SK-N-SH (cell line): ENCODE results near the gene DGUOK. TPM values are rescaled to one million over a fixed set of nuclear protein-coding genes. Genes with fewer than 3 reads are reported as not detected.
"Not testable (repeated sequence)": the region's sequence is repeated elsewhere in the genome, so short reads cannot be mapped to it uniquely, and the experiment has no call there.

Experiments used
- CTCF ChIA-PET: fragments of 300-600, 350-600 bp; formaldehyde crosslinking; extraction: SDS; loops from one replicate; lab custom pipeline; 2021; lab: Yijun Ruan, JAX
- POLR2A ChIA-PET: fragments of 350-600 bp; sonication (Branson Sonifier 250); formaldehyde crosslinking; extraction: SDS; loops from one replicate; lab custom pipeline; 2020; ENCODE audit warnings: antibody characterized with exemption, inconsistent platforms; lab: Yijun Ruan, JAX
- DNase-seq: peaks from one replicate; pipeline ENCODE4 v3.0.0; 2012
- H2AFZ ChIP-seq: fragments of 200-600 bp; sonication (generic); 2 replicates; pipeline ENCODE4 v1.8.1; 2016; ENCODE audit warnings: antibody characterized with exemption, mild to moderate bottlenecking, low read depth
- H3F3A ChIP-seq: fragments of 200-600 bp; sonication (generic); replicated peaks from 2 replicates; pipeline ENCODE3; 2016; ENCODE audit warnings: antibody characterized with exemption, mild to moderate bottlenecking; ENCODE audit not compliant: insufficient read depth
- H3K27ac ChIP-seq, 2 experiments: fragments of 200-500 bp in 1 of 2; fragments of 200-600 bp in 1 of 2; sonication (Bioruptor generic) in 1 of 2; sonication (generic), shearing (Covaris generic) in 1 of 2; 2 replicates each; pipeline versions ENCODE4 v1.5.1 to v1.6.1; 2014 to 2016; ENCODE audit warnings: low read depth in 2 of 2, inconsistent platforms in 1 of 2, low read length in 1 of 2, mild to moderate bottlenecking in 1 of 2, mixed read lengths in 1 of 2
- H3K27me3 ChIP-seq: fragments of 200-600 bp; sonication (generic), shearing (Covaris generic); 2 replicates; pipeline ENCODE4 v1.6.1; 2016; ENCODE audit warnings: mixed run types; ENCODE audit not compliant: insufficient read depth
- H3K36me3 ChIP-seq, 2 experiments: fragments of 200-500 bp in 1 of 2; fragments of 200-600 bp in 1 of 2; sonication (Bioruptor generic) in 1 of 2; sonication (generic) in 1 of 2; replicated peaks in 1 of 2; 2 replicates each; pipeline versions ENCODE3 to v1.5.1; 2014 to 2016; ENCODE audit warnings: low read length in 1 of 2, mild to moderate bottlenecking in 1 of 2; ENCODE audit not compliant: insufficient read depth in 2 of 2, control insufficient read depth in 1 of 2
- H3K4me1 ChIP-seq, 2 experiments: fragments of 200-500 bp in 1 of 2; fragments of 200-600 bp in 1 of 2; sonication (Bioruptor generic) in 1 of 2; sonication (generic), shearing (Covaris generic) in 1 of 2; 2 replicates each; pipeline versions ENCODE4 v1.5.1 to v1.6.1; 2014 to 2016; ENCODE audit warnings: low read depth in 1 of 2, low read length in 1 of 2, mixed run types in 1 of 2; ENCODE audit not compliant: insufficient read depth in 2 of 2, control insufficient read depth in 1 of 2
- H3K4me2 ChIP-seq: fragments of 200-600 bp; sonication (generic), shearing (Covaris generic); 2 replicates; pipeline ENCODE4 v1.6.1; 2017; ENCODE audit warnings: mixed run types
- H3K4me3 ChIP-seq, 2 experiments: fragments of 200-500 bp in 1 of 2; fragments of 200-600 bp in 1 of 2; sonication (Bioruptor generic) in 1 of 2; sonication (generic), shearing (Covaris generic) in 1 of 2; 2 replicates each; pipeline versions ENCODE4 v1.5.1 to v1.8.1; 2014 to 2016; ENCODE audit warnings: low read depth in 2 of 2, inconsistent platforms in 1 of 2, low read length in 1 of 2, mild to moderate bottlenecking in 1 of 2, mixed read lengths in 1 of 2, moderate library complexity in 1 of 2
- H3K79me2 ChIP-seq: fragments of 200-600 bp; sonication (generic); 2 replicates; pipeline ENCODE4 v1.8.1; 2017; ENCODE audit warnings: mild to moderate bottlenecking; ENCODE audit not compliant: insufficient read depth
- H3K9ac ChIP-seq: fragments of 200-600 bp; sonication (generic); 2 replicates; pipeline ENCODE4 v1.6.1; 2017; ENCODE audit warnings: mixed run types
- H3K9me2 ChIP-seq: fragments of 200-600 bp; sonication (generic); 2 replicates; pipeline ENCODE4 v1.6.1; 2017; ENCODE audit warnings: mixed run types
- H3K9me3 ChIP-seq: fragments of 200-600 bp; sonication (generic); 2 replicates; pipeline ENCODE4 v1.6.1; 2017; ENCODE audit warnings: mixed run types, mild to moderate bottlenecking, moderate library complexity
- H4K20me1 ChIP-seq: fragments of 200-600 bp; sonication (generic); 2 replicates; pipeline ENCODE4 v1.6.1; 2017; ENCODE audit warnings: mild to moderate bottlenecking, mixed run types; ENCODE audit not compliant: insufficient read depth
- CHD2 ChIP-seq: fragments of 150-350 bp; IDR thresholded peaks from 2 replicates; pipeline ENCODE4 v1.6.1; 2018; ENCODE audit warnings: low read length; ENCODE audit not compliant: partially characterized antibody
- ELF1 ChIP-seq: IDR thresholded peaks from 2 replicates; pipeline ENCODE4 v1.4.0; 2012
- FOXJ3 ChIP-seq: sonication (generic); formaldehyde crosslinking; IDR thresholded peaks from 2 replicates; pipeline ENCODE4 v1.5.1; 2020; ENCODE audit warnings: mild to moderate bottlenecking, missing genetic modification reagents
- FOXM1 ChIP-seq: IDR thresholded peaks from 2 replicates; pipeline ENCODE4 v1.4.0; 2012; ENCODE audit warnings: low read depth, mild to moderate bottlenecking
- GABPA ChIP-seq: IDR thresholded peaks from 2 replicates; pipeline ENCODE4 v1.4.0; 2012; ENCODE audit warnings: low read depth, mild to moderate bottlenecking
- POLR2AphosphoS5 ChIP-seq: IDR thresholded peaks from 2 replicates; pipeline ENCODE4 v1.6.1; 2012; ENCODE audit warnings: low read depth, low read length
- RXRA ChIP-seq: IDR thresholded peaks from 2 replicates; pipeline ENCODE4 v1.4.0; 2012; ENCODE audit warnings: low read depth, mild to moderate bottlenecking, borderline replicate concordance
- TAF1 ChIP-seq: IDR thresholded peaks from 2 replicates; pipeline ENCODE4 v1.6.1; 2012; ENCODE audit warnings: low read depth, mild to moderate bottlenecking, low read length, moderate library complexity, borderline replicate concordance
- TEAD4 ChIP-seq: IDR thresholded peaks from 2 replicates; pipeline ENCODE4 v1.4.0; 2012; ENCODE audit warnings: mild to moderate bottlenecking, borderline replicate concordance; ENCODE audit not compliant: insufficient read depth
- YY1 ChIP-seq: IDR thresholded peaks from 2 replicates; pipeline ENCODE4 v1.4.0; 2012; ENCODE audit warnings: low read depth, mild to moderate bottlenecking
- WGBS: methylation state at CpG from one replicate; pipeline ENCODE4 v1.1.6; 2017; ENCODE audit warnings: low lambda C conversion rate; 5-methylcytosine and 5-hydroxymethylcytosine counted together
- polyA plus RNA-seq, 3 experiments: library from polyadenylated mRNA; depleted of rRNA; stranded (reverse); fragments of >200 nt; gene quantifications; 2 replicates each; pipeline ENCODE4 v1.2.3, GENCODE V29; 2012
- TF ChIP-seq, protein P1 (sequence below): IDR thresholded peaks from 2 replicates; pipeline ENCODE4 v1.4.0; 2012; ENCODE audit warnings: low read depth, borderline replicate concordance
- TF ChIP-seq, protein P2 (sequence below): fragments of 150-350 bp; IDR thresholded peaks from 2 replicates; pipeline ENCODE4 v1.6.1; 2017; ENCODE audit warnings: antibody characterized with exemption, low read length, low read depth, borderline replicate concordance
- TF ChIP-seq, protein P3 (sequence below): IDR thresholded peaks from 2 replicates; pipeline ENCODE4; 2012
- TF ChIP-seq, protein P4 (sequence below): IDR thresholded peaks from 2 replicates; pipeline ENCODE4 v1.4.0; 2012; ENCODE audit warnings: low read depth, borderline replicate concordance

The DGUOK gene
- polyA plus RNA-seq, 1 of the 3 experiments (the other 2 are of a cell fraction): 122 TPM

DNA sequence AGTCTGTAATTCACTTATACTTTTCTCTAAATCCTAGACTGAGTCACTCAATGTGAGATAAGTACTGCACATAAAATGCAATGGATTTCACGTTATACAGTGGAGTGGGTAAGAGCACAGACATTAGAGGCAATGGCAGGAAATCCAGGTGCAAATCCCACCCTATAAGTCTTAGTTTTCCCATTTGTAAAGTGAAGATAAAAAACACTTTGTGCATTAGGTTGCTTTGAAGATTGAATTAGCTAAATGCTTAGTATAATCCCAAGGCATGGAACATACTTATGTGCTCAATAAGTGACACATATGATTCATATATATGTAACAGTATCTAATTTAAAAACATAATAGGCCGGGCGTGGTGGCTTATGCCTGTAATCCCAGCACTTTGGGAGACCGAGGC lies 23.4 kb upstream of the DGUOK start:
- Histone ChIP-seq H2AFZ (no peak overlapping the region), H3K9me2 (0 out of 2 replicates have a peak, but pooled peaks cover 3% of the 10 kb centered on the region), H3K9ac (no peak overlapping the region), H3K79me2 (no peaks in the 10 kb centered on the region), H3K4me3 (no peak overlapping the region), H3K4me1 (no peaks in the 10 kb centered on the region; a peak in 1 of 4 replicates), H3F3A (no peaks in the 10 kb centered on the region), H3K27ac (no peak overlapping the region), H3K36me3 (no peaks in the 10 kb centered on the region), H4K20me1 (no peaks in the 10 kb centered on the region), H3K27me3 (no peaks in the 10 kb centered on the region; the same call in 1 of the 2 replicates), H3K4me2 (no peak overlapping the region), H3K9me3 (no peaks in the 10 kb centered on the region)
- POLR2A ChIA-PET: no interaction called here
- no peak for DNase-seq
- CTCF ChIA-PET: interaction anchor here (0.7 kb wide), 1 partner anchor 217 kb away, joined by 3 read pairs; no protein-coding TSS in a partner anchor
- TF ChIP-seq, protein P1, sequence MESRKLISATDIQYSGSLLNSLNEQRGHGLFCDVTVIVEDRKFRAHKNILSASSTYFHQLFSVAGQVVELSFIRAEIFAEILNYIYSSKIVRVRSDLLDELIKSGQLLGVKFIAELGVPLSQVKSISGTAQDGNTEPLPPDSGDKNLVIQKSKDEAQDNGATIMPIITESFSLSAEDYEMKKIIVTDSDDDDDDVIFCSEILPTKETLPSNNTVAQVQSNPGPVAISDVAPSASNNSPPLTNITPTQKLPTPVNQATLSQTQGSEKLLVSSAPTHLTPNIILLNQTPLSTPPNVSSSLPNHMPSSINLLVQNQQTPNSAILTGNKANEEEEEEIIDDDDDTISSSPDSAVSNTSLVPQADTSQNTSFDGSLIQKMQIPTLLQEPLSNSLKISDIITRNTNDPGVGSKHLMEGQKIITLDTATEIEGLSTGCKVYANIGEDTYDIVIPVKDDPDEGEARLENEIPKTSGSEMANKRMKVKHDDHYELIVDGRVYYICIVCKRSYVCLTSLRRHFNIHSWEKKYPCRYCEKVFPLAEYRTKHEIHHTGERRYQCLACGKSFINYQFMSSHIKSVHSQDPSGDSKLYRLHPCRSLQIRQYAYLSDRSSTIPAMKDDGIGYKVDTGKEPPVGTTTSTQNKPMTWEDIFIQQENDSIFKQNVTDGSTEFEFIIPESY: no peak
- TF ChIP-seq TAF1 (no peak), ELF1 (no peak)
- TF ChIP-seq, protein P2, sequence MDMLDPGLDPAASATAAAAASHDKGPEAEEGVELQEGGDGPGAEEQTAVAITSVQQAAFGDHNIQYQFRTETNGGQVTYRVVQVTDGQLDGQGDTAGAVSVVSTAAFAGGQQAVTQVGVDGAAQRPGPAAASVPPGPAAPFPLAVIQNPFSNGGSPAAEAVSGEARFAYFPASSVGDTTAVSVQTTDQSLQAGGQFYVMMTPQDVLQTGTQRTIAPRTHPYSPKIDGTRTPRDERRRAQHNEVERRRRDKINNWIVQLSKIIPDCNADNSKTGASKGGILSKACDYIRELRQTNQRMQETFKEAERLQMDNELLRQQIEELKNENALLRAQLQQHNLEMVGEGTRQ: no peak
- WGBS: 69% methylated on average over 4 of the region's 4 CpGs

DNA sequence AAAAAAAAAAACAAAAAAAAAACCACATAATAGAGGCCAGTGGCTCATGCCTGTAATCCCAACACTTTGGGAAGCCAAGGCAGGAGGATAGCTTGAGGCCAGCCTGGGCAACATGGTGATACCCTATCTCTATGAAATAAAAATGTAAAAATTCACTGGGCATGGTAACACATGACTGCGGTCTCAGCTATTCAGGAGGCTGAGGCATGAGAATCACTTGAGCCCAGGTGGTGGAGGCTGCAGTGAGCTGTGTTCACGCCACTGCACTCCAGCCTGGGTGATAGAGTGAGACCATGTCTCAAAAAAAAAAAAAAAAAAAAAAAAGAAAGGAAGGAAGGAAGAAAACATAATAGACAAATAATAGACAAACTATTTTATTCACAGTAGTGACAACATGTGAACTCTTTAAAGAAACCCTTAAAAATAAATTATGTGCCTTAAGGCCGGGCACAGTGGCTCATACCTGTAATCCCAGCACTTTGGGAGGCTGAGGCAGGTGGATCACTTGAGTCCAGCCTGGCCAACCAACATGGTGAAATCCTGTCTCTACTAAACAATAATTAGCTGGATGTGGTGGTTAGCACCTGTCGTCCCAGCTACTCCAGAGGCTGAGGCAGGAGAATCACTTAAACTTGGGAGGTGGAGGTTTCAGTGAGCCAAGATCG lies 22.6 kb upstream of the DGUOK start:
- CTCF ChIA-PET, H3K4me1 ChIP-seq: not testable (repeated sequence)

DNA sequence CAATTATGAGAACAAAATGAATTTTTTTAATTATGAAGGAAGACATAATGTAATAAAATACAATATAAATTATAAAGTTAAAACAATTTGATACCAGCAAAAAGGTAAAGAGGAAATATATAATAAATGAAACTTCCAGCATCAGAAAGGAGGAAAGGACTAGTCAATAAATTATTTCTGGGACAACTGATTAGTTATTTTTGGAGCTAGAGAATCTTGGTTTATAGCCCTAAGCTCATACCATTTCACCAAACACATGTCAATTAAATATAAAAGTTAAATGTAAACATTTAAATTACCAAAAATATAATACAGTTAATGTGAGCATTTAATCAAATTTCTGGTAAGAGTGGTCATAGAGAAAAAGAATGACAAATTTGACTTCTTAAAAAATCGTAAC lies 21.7 kb upstream of the DGUOK start:
- Histone ChIP-seq H4K20me1 (no peaks in the 10 kb centered on the region), H3K79me2 (no peaks in the 10 kb centered on the region), H3K27ac (no peak overlapping the region), H3K4me2 (no peak overlapping the region), H3K9me3 (no peaks in the 10 kb centered on the region), H3K4me1 (peaks cover 0 to 7% of the 10 kb centered on the region in 2 experiments; a peak in 1 of 4 replicates), H3K27me3 (no peaks in the 10 kb centered on the region; the same call in 1 of the 2 replicates), H3F3A (no peaks in the 10 kb centered on the region), H3K36me3 (no peaks in the 10 kb centered on the region), H3K9me2 (0 out of 2 replicates have a peak, but pooled peaks cover 3% of the 10 kb centered on the region), H3K9ac (no peak overlapping the region), H3K4me3 (no peak overlapping the region), H2AFZ (no peak overlapping the region)
- CTCF ChIA-PET: no interaction called here
- DNase-seq: no peak
- 60% methylated on average over 1 of the region's 1 CpG for WGBS
- POLR2A ChIA-PET: no interaction called here
- TF ChIP-seq ELF1 (no peak), POLR2AphosphoS5 (no peak), YY1 (no peak), CHD2 (no peak), GABPA (no peak), TEAD4 (no peak), FOXM1 (no peak), FOXJ3 (CRISPR knock-in tag) (no peak), RXRA (no peak)
- TF ChIP-seq, protein P3, sequence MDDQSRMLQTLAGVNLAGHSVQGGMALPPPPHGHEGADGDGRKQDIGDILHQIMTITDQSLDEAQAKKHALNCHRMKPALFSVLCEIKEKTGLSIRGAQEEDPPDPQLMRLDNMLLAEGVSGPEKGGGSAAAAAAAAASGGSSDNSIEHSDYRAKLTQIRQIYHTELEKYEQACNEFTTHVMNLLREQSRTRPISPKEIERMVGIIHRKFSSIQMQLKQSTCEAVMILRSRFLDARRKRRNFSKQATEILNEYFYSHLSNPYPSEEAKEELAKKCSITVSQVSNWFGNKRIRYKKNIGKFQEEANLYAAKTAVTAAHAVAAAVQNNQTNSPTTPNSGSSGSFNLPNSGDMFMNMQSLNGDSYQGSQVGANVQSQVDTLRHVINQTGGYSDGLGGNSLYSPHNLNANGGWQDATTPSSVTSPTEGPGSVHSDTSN: no peak
- TF ChIP-seq, protein P1: no peak
- TF ChIP-seq, protein P4, sequence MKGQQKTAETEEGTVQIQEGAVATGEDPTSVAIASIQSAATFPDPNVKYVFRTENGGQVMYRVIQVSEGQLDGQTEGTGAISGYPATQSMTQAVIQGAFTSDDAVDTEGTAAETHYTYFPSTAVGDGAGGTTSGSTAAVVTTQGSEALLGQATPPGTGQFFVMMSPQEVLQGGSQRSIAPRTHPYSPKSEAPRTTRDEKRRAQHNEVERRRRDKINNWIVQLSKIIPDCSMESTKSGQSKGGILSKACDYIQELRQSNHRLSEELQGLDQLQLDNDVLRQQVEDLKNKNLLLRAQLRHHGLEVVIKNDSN: no peak

More for the DNA sequence above, 22.6 kb upstream of the DGUOK start:
- H3F3A ChIP-seq, H3K9ac ChIP-seq, H3K27ac ChIP-seq, H2AFZ ChIP-seq, H3K4me3 ChIP-seq, H3K9me2 ChIP-seq, H3K36me3 ChIP-seq, H4K20me1 ChIP-seq, DNase-seq, H3K79me2 ChIP-seq, H3K27me3 ChIP-seq, H3K4me2 ChIP-seq, POLR2A ChIA-PET, H3K9me3 ChIP-seq: not testable (repeated sequence)
- WGBS: 85% methylated on average over 5 of the region's 5 CpGs
